Activated CD4-positive, alpha-beta T cell treated with anti-CD3 and anti-CD28 coated beads, Interleukin-2, amount 50 U/mL, for 1 hour (primary cell): ENCODE data around the gene HHAT.

Source experiments
- DNase-seq: peaks from one replicate; pipeline ENCODE4 v3.0.0-alpha.2; 2020

The HHAT gene

DNA sequence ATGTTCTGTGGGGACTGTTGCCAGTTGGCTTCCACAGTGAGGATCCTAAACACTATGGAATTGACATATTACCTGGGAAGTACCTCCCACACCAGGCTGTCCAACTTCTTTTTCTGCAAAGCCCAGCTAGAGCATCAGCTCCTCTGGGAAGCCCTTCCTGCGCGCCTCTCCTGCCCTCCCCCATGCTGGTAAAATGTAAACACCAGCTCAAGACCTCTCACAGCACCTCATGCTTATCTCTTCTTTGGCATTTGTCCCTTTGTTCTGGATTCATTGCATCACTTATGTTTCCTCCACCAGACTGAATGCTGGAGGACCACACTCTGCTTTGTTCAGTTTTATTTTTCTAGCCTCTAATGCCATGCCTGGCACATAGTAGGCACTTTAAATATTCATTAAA is 172.1 kb downstream of the HHAT start:
- DNase-seq = no peak

DNA sequence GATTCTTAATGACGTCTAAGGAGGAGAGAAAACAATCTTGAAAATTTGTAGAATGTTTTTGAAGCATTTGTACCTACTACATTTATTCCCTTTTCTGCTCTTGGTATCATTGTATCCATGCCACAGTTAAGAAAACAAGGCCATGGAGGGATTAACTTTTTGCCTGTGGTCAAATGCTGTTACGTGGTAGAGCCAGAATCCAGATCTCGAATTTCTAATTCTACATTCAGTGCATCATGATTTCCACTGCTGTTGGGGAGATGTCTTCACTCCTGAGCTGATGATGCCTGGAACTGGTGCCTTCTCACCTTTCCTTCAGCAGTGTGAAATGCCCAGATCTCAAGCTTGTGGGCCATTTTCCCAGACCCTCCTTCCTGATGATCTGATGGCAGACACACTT is 175.6 kb downstream of the HHAT start:
- no peak for DNase-seq

- DNase-seq = no peak
These were observed 177.1 kb downstream of the HHAT start for GRCh38 chr1:210505601-210506496.

DNA sequence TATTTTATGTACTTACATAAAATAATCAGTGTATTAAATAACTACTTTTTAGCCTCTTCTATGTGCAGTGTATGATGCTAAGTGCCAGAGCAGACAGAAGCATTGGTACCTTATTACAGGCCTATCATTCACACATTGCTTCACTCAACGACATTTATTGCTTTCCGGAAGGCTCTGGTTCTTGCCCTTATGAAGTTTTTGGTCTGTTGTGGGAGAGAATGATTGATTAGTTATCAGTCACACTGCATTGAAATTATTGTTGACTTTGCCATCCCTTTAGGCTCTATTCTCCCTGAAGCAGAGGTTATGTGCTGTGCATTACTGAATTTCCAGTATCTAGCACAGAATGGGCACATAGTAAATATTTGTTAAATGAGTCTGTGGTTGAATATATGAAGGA is 178.0 kb downstream of the HHAT start:
- DNase-seq = no peak

DNA sequence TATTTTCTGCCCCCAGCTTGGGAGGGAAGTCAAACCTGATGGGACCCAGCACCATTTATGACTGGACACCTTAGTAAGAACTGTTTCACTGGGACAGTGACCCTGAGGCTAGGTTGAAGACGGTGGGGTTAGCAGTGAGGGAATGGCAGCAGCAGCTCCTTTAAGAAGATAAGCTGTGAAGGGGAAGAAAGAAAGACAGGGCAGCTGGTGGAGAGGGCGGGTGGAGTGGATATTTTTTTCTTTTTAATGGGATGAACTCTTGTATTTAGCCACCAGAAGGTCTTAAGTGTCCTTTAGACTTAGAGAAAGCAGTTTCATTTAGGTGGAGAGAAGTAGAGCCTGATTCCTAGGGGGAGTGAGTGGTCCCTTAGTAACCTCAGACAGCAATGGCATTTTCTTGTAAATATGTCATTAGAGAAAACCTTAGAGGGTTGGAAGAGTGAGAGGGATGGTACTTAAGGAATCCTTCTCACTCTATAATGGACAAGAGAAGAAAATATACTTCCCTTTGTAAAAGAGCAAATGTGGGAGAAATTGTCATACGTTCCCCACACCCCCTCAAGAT is 187.5 kb downstream of the HHAT start:
- no peak for DNase-seq

DNA sequence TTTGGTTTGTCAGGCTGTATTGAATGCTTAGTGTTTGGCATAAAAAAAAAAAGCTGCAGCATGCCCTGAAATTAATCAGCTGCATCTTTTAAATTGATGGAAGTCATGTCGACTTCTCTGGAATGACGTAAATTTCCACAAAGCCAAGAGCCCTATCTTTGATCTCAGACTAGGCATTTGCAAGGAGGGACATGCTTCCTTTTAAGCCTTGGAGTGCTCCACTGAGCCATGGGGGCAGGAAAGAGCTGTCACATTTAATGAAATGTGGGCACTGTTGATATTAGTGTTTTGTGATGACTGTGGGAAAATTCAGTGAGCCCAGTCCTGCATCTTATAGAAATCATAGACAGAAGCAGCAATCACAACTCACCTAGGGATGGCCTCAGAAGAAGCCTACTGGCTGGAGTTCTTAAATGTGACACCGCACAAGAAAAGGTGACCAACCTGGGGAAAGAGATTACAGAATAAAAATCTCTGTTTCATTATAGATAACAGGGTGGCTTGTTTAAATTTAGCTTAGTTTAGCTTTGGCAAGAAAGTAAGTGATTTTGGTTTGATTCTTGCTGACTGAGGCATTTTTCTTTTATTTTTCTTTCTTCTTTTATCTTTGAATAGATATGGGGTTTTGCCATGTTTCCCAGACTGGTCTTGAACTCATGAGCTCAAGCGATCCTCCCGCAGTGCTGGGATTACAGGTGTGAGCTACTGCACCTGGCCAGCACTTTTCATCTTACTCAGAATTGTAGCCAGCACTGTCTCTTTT is 188.2 kb downstream of the HHAT start:
- DNase-seq = no peak

- no peak for DNase-seq
These were observed 195.1 kb downstream of the HHAT start for GRCh38 chr1:210523830-210524229.

DNA sequence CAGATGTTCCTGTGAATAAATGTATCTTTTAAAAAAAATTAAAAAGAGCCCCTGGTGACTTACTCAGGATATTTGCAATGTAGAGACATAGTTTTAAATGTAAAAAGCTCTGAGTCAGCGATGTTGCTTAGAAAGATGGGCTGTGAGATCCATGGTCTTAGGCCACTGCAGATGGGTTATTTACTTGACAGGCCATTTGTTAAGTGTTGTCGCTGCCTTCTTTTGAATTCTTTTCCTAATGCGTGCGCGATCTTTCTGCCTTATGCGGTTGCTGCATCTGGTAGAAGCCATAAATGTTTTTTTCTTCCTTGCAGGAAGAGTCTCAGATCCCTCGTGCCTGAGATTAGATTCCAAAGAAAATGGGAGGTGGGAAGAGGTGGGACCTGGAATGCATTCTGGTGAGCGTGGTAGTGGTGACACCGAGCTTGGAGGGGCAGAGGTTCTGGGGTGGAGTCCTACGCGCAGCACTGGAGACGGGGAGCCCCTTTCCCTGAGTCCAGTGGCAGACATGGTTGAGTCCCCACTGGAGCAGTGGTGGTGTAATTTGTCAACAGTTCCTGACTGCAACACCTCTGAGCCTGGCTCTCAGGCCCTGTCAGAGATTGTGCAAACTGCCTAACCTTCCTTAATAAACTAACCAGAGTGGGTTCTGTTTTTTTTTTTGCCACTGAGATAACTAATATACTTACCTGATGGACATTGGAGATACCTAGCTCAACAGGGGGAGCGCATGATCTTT is 197.2 kb downstream of the HHAT start:
- no peak for DNase-seq

DNA sequence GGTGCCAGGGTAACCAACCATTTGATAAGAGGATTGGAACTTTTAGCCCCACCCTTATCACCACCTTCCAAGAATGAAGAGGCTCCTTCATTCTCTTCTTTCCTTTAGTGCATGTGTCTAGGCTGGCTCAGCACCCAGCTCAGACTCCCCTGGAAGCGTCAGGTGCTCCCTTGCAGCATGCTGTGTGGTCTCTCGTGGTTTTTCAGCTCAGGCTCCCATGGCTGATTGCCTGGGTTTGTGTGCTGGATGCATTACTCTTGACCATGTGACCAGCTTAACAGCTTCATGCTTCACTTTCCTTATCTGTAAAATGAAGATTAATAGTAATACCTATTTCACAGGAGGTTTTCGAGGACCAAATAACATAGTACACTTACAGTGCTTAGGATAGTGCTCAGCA is 198.4 kb downstream of the HHAT start:
- no peak for DNase-seq

DNA sequence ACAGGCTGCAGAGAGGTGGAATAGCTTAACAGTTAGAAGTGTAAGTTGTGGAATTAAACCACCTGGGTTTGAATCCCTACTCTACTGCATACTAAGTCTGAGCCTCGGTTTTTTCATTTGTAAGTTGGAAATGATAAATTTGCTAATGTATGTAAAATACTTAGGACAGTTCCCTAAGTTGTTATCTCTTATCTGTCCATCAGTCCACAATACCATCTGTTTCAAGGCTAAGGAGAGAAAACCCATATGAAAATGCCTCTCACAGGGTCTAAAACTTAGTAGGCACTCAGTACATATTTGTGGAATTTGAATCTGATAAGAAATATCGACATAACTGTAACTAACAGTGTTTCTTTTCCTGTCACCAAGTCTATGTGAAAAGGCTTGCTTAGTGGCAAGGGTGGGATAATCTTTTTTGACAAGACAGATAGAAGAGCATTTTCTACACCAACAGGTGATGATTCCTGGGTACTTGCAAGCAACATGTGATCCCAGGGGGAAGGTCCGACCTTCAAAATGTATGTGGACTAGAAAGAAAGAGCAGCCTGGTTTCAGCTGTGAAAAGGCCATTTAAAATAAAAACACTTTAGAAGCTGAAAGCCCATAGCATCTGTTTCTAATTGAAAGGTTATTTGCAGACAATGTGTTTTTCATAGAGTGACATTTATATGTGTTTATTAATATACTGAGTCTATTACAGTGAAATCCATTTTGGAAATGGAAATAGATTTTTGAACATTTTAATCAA is 202.9 kb downstream of the HHAT start:
- DNase-seq = no peak

GRCh38 chr1:210532223-210532598 is 203.5 kb downstream of the HHAT start:
- DNase-seq = no peak

DNA sequence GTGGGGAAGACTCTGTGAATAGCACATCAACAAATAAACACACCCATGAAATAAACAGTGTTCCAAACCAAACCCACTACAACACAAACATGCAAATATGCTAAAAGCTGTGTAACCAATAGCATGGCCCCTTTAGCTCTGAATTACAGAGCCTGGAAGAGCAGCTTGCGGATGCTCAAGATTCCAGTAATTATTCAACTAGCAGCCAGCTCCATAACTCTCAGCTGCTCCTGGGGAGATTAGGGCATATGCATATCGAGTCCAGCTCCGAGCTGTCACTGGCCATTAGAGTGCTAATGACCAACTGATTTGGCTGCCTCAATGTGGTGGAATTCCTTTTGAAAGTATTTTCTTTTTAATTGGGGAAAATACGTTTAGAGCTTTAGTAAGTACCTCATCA is 207.1 kb downstream of the HHAT start:
- DNase-seq = no peak

DNA sequence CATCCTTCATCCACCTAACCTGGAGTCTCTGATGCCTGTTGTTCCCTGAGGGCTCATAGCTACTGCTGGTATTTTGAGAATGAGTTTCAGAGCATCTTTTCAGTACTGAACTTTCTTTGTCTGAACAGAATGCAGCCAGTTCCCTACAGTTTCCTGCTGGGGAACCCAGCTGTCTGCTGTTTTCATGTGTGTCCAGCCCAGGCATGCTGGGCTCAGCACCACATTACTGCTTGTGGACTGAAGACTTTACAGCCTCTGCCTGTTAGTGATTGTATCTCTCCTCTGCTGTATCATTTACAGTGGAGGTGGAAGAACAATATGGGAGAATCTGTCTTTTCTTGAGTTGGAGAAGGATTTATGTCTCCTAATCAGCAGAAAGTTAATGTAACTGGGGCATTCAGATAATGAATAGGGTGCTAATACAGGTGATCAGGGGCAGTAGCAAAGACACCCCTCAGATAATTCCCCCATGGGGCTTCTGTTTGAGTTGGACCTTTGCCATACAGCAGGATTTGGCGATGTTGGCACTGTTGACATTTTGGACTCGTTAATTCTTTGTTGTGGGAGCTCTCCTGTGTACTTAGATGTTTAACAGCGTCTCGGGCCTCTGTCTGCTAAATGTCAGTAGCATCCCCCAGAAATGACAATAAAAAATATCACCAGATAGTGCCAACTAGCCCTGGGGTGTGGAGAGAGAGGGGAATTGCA is 207.7 kb downstream of the HHAT start:
- DNase-seq = no peak

- no peak for DNase-seq
These were observed 211.6 kb downstream of the HHAT start for GRCh38 chr1:210540288-210540687.

DNA sequence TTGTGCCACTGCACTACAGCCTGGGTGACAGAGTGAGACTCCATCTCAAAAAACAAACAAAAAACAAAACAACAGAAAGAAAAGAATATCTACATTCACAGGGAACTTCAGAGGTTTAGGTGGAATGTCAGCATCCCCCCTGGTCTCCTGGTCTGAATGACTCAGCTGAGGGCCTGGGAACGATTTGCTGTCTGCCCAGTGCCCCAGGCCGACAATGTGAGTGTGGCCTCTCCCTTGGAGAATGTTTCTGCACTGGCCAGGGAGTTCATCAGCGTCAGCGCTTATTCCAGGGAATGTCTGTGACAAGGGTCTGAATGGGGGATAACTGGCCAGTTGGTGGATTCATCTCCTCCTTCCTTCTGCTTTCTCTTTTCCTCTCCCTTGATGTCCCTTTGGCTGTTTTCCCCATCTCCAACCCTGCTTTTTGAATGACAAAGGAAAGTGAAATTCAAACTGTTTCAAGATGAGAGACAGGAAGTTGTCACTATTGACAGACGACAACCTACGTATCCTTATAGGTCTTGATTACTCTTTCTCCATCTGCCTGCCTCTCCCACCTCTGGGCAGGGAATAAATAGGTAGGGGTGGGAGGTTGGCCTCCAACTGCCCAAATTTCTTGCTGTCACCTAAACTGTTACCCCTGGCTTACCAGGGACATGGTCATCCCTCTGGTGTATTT is 213.1 kb downstream of the HHAT start:
- DNase-seq = no peak

DNA sequence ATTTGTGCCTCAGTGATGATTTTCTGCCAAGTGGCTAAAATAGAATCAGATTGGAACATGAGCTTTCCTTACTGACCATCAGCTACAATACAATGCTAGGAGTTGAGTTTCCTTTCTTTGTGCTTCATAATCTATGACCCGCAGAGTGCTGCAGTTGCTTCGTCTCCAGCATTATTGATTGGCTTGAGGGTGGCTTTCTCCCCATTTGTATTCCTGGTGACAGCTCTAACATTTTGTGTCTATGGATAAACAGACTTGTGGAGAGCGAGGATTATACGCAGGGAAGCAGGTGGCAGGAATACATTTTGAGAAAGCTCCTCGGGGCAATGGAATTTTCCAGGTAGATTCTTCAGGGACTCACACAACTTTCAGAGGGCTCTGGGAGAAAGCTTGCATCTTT is 223.2 kb downstream of the HHAT start:
- DNase-seq = no peak

DNA sequence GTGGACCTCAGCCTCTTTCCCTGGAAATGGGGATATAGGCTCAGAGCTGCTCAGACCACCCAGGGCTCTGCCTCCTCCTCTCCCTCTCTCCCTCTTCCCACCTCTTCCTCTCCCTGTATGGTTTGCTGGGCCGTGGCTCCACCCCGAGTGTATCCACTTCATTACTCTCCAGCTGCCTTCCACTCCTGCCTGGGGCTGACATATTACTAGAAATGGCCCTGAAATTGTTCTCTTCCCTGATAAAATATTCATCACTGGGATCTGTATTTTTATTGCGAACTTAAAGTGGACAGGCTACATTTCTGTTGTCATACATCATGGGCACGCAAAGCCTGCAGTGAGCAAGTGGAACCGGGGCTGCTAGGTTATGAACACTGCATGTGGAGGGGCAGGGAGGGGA is 225.0 kb downstream of the HHAT start:
- no peak for DNase-seq

DNA sequence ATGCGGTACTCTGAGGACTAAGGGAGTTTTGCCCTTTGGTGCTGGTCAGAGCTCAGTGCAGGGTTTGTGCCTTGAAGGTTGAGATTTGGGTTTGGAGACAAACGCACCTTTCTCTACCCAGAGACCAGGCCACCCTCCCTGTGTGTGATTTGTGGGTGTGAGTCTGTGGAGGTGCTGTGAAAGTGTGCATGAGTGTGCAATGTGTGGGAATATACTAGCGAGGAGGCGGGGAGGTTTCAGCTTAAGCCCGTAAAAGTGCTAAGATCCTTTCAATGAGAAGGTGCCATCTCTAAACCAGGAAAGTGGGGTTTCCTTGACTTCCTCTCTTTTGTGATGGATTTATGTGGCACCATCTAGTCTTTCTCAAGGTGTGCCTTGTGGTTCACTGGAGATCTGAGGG is 225.7 kb downstream of the HHAT start:
- no peak for DNase-seq

DNA sequence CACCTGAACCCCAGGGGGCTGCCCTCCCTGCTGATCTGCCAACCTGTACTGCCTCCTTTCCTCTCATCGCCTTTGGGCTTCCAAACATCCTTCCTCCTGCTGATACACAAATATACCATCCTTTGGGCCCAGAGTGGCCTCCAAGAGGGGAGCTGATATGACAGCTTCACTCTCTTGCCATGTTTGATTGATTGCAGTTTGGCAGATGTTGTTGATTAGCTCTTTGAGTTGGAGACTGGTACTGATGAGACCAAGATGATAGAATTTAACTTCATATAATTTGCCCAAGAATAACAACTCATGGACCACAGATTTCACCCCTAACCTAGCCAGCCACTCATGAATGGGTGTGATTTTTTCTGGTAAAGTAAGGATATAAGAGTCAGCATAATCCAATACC is 227.8 kb downstream of the HHAT start:
- DNase-seq = no peak

GRCh38 chr1:210557426-210558077 is 228.8 kb downstream of the HHAT start:
- no peak for DNase-seq

DNA sequence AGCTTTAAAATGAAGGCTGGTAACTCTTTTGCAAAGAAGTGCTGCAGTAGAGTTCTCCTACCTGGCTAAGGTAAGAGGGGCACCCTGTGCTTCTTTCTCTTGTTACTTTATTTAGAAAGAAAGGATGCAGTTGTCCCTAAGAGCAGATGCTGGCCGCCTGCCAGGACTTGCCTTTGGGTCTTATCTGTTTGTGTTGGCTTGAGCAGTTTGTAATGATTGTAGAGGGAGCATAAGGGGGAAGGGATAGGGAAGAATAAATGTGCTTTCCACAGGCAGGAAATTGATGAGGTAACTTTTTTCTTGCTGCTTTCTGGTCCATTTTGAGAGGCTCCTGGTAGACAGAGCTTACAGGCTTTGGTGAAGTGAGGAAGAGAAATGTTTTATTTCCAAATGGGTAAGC is 229.6 kb downstream of the HHAT start:
- DNase-seq = no peak
